Liver (tissue), 3 donors: ENCODE measurements around the gene BCAT1.

ENCODE experiments used
- CTCF ChIP-seq: fragments of 150-350 bp; IDR thresholded peaks from 2 replicates; pipeline ENCODE4 v1.5.1; 2017; ENCODE audit warnings: improper control_type of control experiment, low read depth, low read length; ENCODE audit not compliant: missing input control
- GABPA ChIP-seq, 2 donors: IDR thresholded peaks in 1 of 2; conservative IDR thresholded peaks in 1 of 2; 2 replicates each; pipeline ENCODE4 v1.6.1; 2016; ENCODE audit warnings: antibody characterized with exemption in 2 of 2, mild to moderate bottlenecking in 1 of 2, moderate library complexity in 1 of 2
- ZBTB33 ChIP-seq: IDR thresholded peaks from 2 replicates; pipeline ENCODE4 v1.6.1; 2016; ENCODE audit warnings: antibody characterized with exemption
- donor health status: healthy.
- donor health status: healthy.

DNA sequence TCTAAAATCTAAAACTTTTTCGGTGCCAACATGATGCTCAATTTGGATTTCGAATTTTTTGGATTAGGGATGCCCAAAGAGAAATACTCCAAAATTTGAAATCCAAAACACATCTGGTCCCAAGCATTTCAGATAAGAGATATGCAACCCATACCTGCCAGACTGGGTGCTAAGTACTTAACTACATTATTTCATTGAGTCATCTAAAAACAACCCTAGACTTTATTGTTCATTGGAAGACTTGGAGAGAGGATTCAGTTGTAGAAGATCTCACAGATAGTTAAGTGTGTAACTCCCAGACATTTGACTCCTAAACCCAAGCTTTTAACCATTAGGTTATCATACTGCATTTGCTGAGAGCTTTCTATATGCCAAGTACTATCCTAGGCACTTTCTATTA lies 102.2 kb downstream of the BCAT1 start:
- TF ChIP-seq CTCF (no peak), GABPA (IDR thresholded peaks at IDR 0.05 in 1 of 2, conservative IDR thresholded peaks at IDR 0.05 in 1 of 2) (no peak), ZBTB33 (no peak)
